Esophagus muscularis mucosa (tissue), 4 donors: ENCODE results near the gene CBL.

ENCODE experiments used
- CTCF ChIP-seq, 3 experiments: fragments of 200-600 bp in 2 of 3; fragments of 450-650 bp in 1 of 3; sonication (generic) in 2 of 3; IDR thresholded peaks; one replicate each; pipeline ENCODE4 v1.5.1; 2017 to 2019; ENCODE audit warnings: antibody characterized with exemption in 3 of 3, mild to moderate bottlenecking in 2 of 3, moderate library complexity in 1 of 3
- EP300 ChIP-seq: sonication (generic); formaldehyde crosslinking; IDR thresholded peaks from one replicate; pipeline ENCODE4 v1.6.1; 2017; ENCODE audit warnings: antibody characterized with exemption
- POLR2A ChIP-seq: fragments of 450-650 bp; IDR thresholded peaks from one replicate; pipeline ENCODE4 v1.6.1; 2017; ENCODE audit warnings: antibody characterized with exemption, moderate library complexity, mild to moderate bottlenecking, low read depth
- POLR2AphosphoS5 ChIP-seq, 2 donors: sonication (generic); formaldehyde crosslinking; IDR thresholded peaks; one replicate each; pipeline ENCODE4 v1.6.1; 2017; ENCODE audit warnings: antibody characterized with exemption in 2 of 2

GRCh38 chr11:119198925-119199324 lies 7.2 kb upstream of the CBL start:
- TF ChIP-seq POLR2AphosphoS5 (IDR thresholded peaks at IDR 0.05) (no peak), CTCF (IDR thresholded peaks at IDR 0.05) (no peak), POLR2A (no peak), EP300 (no peak)
